KOPT-K1 (cell line): Measurements from ENCODE around the gene USP6NL.
A peak's percentile ranks its signal among the peaks of the same experiment; 100 is the strongest.
"Not testable (repeated sequence)": the region's sequence is repeated elsewhere in the genome, so short reads cannot be mapped to it uniquely, and the experiment has no call there.

Experiments
- H3K27ac ChIP-seq: fragments of 200-600 bp; sonication (generic); 2 replicates; pipeline ENCODE4 v1.5.1; 2016; ENCODE audit warnings: antibody characterized with exemption, mild to moderate bottlenecking, low read depth, low read length; ENCODE audit not compliant: poor library complexity, severe bottlenecking
- H3K36me3 ChIP-seq: fragments of 200-600 bp; sonication (generic); 2 replicates; pipeline ENCODE4 v1.5.1; 2017; ENCODE audit warnings: antibody characterized with exemption, mild to moderate bottlenecking, low read length, moderate library complexity; ENCODE audit not compliant: insufficient read depth
- H3K9me3 ChIP-seq: fragments of 200-600 bp; sonication (generic); 2 replicates; pipeline ENCODE4 v1.5.1; 2017; ENCODE audit warnings: antibody characterized with exemption, low read length, mild to moderate bottlenecking; ENCODE audit not compliant: insufficient read depth, poor library complexity, severe bottlenecking

The USP6NL gene

GRCh38 chr10:11511321-11511720 lies 100.1 kb downstream of the USP6NL start:
- H3K9me3 ChIP-seq = no peaks in the 10 kb centered on the region
- H3K27ac ChIP-seq = no peak overlapping the region
- H3K36me3 ChIP-seq = peaks cover 14% of the 10 kb centered on the region; the same call in 1 of the 2 replicates

GRCh38 chr10:11510736-11511135 lies 100.7 kb downstream of the USP6NL start:
- H3K27ac ChIP-seq = no peak overlapping the region
- H3K36me3 ChIP-seq = peaks cover 14% of the 10 kb centered on the region; the same call in 1 of the 2 replicates
- H3K9me3 ChIP-seq = no peaks in the 10 kb centered on the region

- H3K9me3 ChIP-seq = no peaks in the 10 kb centered on the region
- H3K27ac ChIP-seq = no peak overlapping the region
- peaks cover 14% of the 10 kb centered on the region; the same call in 1 of the 2 replicates for H3K36me3 ChIP-seq
These were observed 101.2 kb downstream of the USP6NL start for GRCh38 chr10:11510281-11510680.

- no peaks in the 10 kb centered on the region for H3K9me3 ChIP-seq
- H3K36me3 ChIP-seq = peaks cover 14% of the 10 kb centered on the region; the same call in 1 of the 2 replicates
- no peak overlapping the region for H3K27ac ChIP-seq
These were observed 102.4 kb downstream of the USP6NL start for GRCh38 chr10:11509036-11509435.

- no peak overlapping the region for H3K27ac ChIP-seq
- H3K36me3 ChIP-seq = peaks cover 8% of the 10 kb centered on the region; the same call in 1 of the 2 replicates
- H3K9me3 ChIP-seq = no peaks in the 10 kb centered on the region
These were observed 105.1 kb downstream of the USP6NL start for GRCh38 chr10:11506247-11506789.

- Histone ChIP-seq H3K27ac (no peak overlapping the region), H3K36me3 (peaks cover 8% of the 10 kb centered on the region; the same call in 1 of the 2 replicates), H3K9me3 (no peaks in the 10 kb centered on the region)
These were observed 105.8 kb downstream of the USP6NL start for GRCh38 chr10:11505639-11506038.

GRCh38 chr10:11504566-11505285 lies 106.7 kb downstream of the USP6NL start:
- no peak overlapping the region for H3K27ac ChIP-seq
- peaks cover 8% of the 10 kb centered on the region; the same call in 1 of the 2 replicates for H3K36me3 ChIP-seq
- no peaks in the 10 kb centered on the region for H3K9me3 ChIP-seq

GRCh38 chr10:11501600-11501999 lies 109.8 kb downstream of the USP6NL start:
- H3K9me3 ChIP-seq = no peaks in the 10 kb centered on the region
- H3K36me3 ChIP-seq = no peaks in the 10 kb centered on the region
- no peak overlapping the region for H3K27ac ChIP-seq

GRCh38 chr10:11499425-11500071 lies 111.9 kb downstream of the USP6NL start:
- H3K9me3 ChIP-seq = no peaks in the 10 kb centered on the region
- no peaks in the 10 kb centered on the region for H3K36me3 ChIP-seq
- peak overlapping the region; percentile 7 for H3K27ac ChIP-seq

GRCh38 chr10:11498399-11498798 lies 113.1 kb downstream of the USP6NL start:
- Histone ChIP-seq H3K27ac (no peak overlapping the region), H3K9me3 (no peaks in the 10 kb centered on the region), H3K36me3 (peaks cover 10% of the 10 kb centered on the region; the same call in 1 of the 2 replicates)

- H3K36me3 ChIP-seq = peaks cover 36% of the 10 kb centered on the region
- not testable (repeated sequence) for H3K9me3 ChIP-seq, H3K27ac ChIP-seq
These were observed 116.5 kb downstream of the USP6NL start for GRCh38 chr10:11494923-11495322.

GRCh38 chr10:11493646-11494045 lies 117.8 kb downstream of the USP6NL start:
- Histone ChIP-seq H3K9me3 (no peaks in the 10 kb centered on the region), H3K27ac (no peak overlapping the region), H3K36me3 (peaks cover 48% of the 10 kb centered on the region)

GRCh38 chr10:11491087-11491486 lies 120.4 kb downstream of the USP6NL start:
- Histone ChIP-seq H3K9me3 (no peaks in the 10 kb centered on the region), H3K36me3 (peaks cover 54% of the 10 kb centered on the region), H3K27ac (no peak overlapping the region)

- Histone ChIP-seq H3K36me3 (peaks cover 66% of the 10 kb centered on the region), H3K9me3 (no peaks in the 10 kb centered on the region), H3K27ac (no peak overlapping the region)
These were observed 121.9 kb downstream of the USP6NL start for GRCh38 chr10:11489591-11489990.

- H3K9me3 ChIP-seq = no peaks in the 10 kb centered on the region
- H3K27ac ChIP-seq = no peak overlapping the region
- H3K36me3 ChIP-seq = peaks cover 63% of the 10 kb centered on the region
These were observed 123.3 kb downstream of the USP6NL start for GRCh38 chr10:11488126-11488525.
